Fibroblast of lung (primary cell): Measurements from ENCODE around the gene RETN. TPM values are rescaled to one million over a fixed set of nuclear protein-coding genes. Genes with fewer than 3 reads are reported as not detected.

Experiments
- DNase-seq, 2 donors: peaks; one replicate each; pipeline versions ENCODE4 v3.0.0 to v3.0.0-alpha.2; 2010; ENCODE audit warnings: low read depth in 2 of 2
- H2AFZ ChIP-seq: 2 replicates; pipeline ENCODE4 v1.5.1; 2012; ENCODE audit warnings: low read length, control low read depth, inconsistent platforms
- H3K27ac ChIP-seq: 2 replicates; pipeline ENCODE4 v1.5.1; 2011; ENCODE audit warnings: low read length, control low read depth; ENCODE audit not compliant: insufficient read depth
- H3K27me3 ChIP-seq: 2 replicates; pipeline ENCODE4 v1.5.1; 2011; ENCODE audit warnings: mild to moderate bottlenecking, low read length; ENCODE audit not compliant: control insufficient read depth, insufficient read depth
- H3K36me3 ChIP-seq: 2 replicates; pipeline ENCODE4 v1.5.1; 2011; ENCODE audit warnings: low read length; ENCODE audit not compliant: control insufficient read depth, insufficient read depth
- H3K4me1 ChIP-seq: 2 replicates; pipeline ENCODE4 v1.5.1; 2011; ENCODE audit warnings: low read length; ENCODE audit not compliant: control insufficient read depth, insufficient read depth; ENCODE audit errors: extremely low read depth
- H3K4me2 ChIP-seq: 2 replicates; pipeline ENCODE4 v1.5.1; 2011; ENCODE audit warnings: low read length, control low read depth; ENCODE audit not compliant: insufficient read depth; ENCODE audit errors: extremely low read depth
- H3K4me3 ChIP-seq, 4 experiments: fragments of 200-600 bp in 1 of 4; sonication (generic) in 1 of 4; replicated peaks in 1 of 4; 2 replicates each; pipeline ENCODE4 v1.5.1; 2011 to 2016; ENCODE audit warnings: low read length in 4 of 4, low read depth in 3 of 4, mild to moderate bottlenecking in 3 of 4, control low read depth in 2 of 4, inconsistent platforms in 1 of 4, mixed read lengths in 1 of 4; ENCODE audit not compliant: insufficient read depth in 1 of 4; ENCODE audit errors: control extremely low read depth in 1 of 4
- H3K79me2 ChIP-seq: 2 replicates; pipeline ENCODE4 v1.5.1; 2012; ENCODE audit warnings: mild to moderate bottlenecking, low read length, inconsistent platforms; ENCODE audit not compliant: control insufficient read depth, insufficient read depth
- H3K9ac ChIP-seq: 2 replicates; pipeline ENCODE4 v1.5.1; 2011; ENCODE audit warnings: mild to moderate bottlenecking, low read length, control low read depth; ENCODE audit not compliant: insufficient read depth
- H3K9me3 ChIP-seq: 2 replicates; pipeline ENCODE4 v1.5.1; 2012; ENCODE audit warnings: low read depth, low read length; ENCODE audit not compliant: control insufficient read depth, insufficient read depth
- H4K20me1 ChIP-seq: 2 replicates; pipeline ENCODE4 v1.5.1; 2011; ENCODE audit warnings: low read length; ENCODE audit not compliant: control insufficient read depth, insufficient read depth; ENCODE audit errors: extremely low read depth
- EZH2 ChIP-seq: IDR thresholded peaks from 2 replicates; pipeline ENCODE4 v1.5.1; 2012; ENCODE audit warnings: low read length, control low read depth, mild to moderate bottlenecking; ENCODE audit errors: missing control alignments
- polyA plus RNA-seq, 2 donors: library from polyadenylated mRNA; depleted of rRNA in 1 of 2; stranded (reverse) in 1 of 2; unstranded in 1 of 2; fragments of >200 nt; gene quantifications; 2 replicates each; pipeline ENCODE4 v1.2.1, GENCODE V29; 2011 to 2012; ENCODE audit warnings: missing spikeins in 1 of 2
- total RNA-seq: library from RNA; depleted of rRNA; stranded (reverse); fragments of >200 nt; gene quantifications from 2 replicates; pipeline ENCODE4 v1.2.1, GENCODE V29; 2014
- TF ChIP-seq, protein P1 (sequence below), 2 donors: IDR thresholded peaks in 1 of 2; conservative IDR thresholded peaks in 1 of 2; 1 replicate in 1 of 2; 2 replicates in 1 of 2; pipeline ENCODE4 v1.5.1; 2011 to 2012; ENCODE audit warnings: low read length in 2 of 2, control low read depth in 1 of 2, inconsistent platforms in 1 of 2, low read depth in 1 of 2, mild to moderate bottlenecking in 1 of 2

RETN gene
- total and polyA plus RNA-seq, 2 donors (not counting 1 experiment from before 2014, with no cell fraction given): not detected

DNA sequence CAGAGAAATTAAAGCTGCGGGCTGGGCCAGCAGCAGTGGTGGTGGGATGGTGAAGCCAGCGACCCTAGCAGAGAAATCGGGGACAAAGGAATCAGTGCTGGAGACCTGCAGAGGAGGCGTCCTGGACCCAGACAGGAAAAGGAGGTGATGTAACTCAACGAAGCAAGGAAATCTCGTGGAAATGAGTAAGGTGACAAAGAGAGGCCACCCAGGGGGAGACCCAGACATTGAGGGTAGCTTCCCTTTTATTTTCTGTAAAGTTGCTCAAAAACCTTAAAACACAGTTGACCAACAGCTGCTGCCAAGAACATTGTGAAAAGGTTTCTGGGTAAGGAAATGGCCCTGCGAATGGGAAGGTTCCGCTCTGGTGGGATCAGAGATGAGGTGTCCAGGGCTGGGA, 13.3 kb upstream of the RETN start:
- H4K20me1 ChIP-seq: no peaks in the 10 kb centered on the region
- no peak for DNase-seq
- no peak overlapping the region for H3K4me3 ChIP-seq
- H2AFZ ChIP-seq: no peak overlapping the region
- H3K27ac ChIP-seq: no peak overlapping the region
- H3K36me3 ChIP-seq: no peaks in the 10 kb centered on the region
- no peak overlapping the region for H3K4me2 ChIP-seq
- peaks cover 3% of the 10 kb centered on the region for H3K4me1 ChIP-seq
- no peaks in the 10 kb centered on the region for H3K27me3 ChIP-seq
- H3K9ac ChIP-seq: no peak overlapping the region
- no peak for TF ChIP-seq EZH2
- TF ChIP-seq, protein P1, sequence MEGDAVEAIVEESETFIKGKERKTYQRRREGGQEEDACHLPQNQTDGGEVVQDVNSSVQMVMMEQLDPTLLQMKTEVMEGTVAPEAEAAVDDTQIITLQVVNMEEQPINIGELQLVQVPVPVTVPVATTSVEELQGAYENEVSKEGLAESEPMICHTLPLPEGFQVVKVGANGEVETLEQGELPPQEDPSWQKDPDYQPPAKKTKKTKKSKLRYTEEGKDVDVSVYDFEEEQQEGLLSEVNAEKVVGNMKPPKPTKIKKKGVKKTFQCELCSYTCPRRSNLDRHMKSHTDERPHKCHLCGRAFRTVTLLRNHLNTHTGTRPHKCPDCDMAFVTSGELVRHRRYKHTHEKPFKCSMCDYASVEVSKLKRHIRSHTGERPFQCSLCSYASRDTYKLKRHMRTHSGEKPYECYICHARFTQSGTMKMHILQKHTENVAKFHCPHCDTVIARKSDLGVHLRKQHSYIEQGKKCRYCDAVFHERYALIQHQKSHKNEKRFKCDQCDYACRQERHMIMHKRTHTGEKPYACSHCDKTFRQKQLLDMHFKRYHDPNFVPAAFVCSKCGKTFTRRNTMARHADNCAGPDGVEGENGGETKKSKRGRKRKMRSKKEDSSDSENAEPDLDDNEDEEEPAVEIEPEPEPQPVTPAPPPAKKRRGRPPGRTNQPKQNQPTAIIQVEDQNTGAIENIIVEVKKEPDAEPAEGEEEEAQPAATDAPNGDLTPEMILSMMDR (conservative IDR thresholded peaks at IDR 0.05 in 1 of 2, IDR thresholded peaks at IDR 0.05 in 1 of 2; ENCODE audit: low read depth in 1 of 2, low read length in 2 of 2): no peak
- no peaks in the 10 kb centered on the region for H3K9me3 ChIP-seq
- no peaks in the 10 kb centered on the region for H3K79me2 ChIP-seq

DNA sequence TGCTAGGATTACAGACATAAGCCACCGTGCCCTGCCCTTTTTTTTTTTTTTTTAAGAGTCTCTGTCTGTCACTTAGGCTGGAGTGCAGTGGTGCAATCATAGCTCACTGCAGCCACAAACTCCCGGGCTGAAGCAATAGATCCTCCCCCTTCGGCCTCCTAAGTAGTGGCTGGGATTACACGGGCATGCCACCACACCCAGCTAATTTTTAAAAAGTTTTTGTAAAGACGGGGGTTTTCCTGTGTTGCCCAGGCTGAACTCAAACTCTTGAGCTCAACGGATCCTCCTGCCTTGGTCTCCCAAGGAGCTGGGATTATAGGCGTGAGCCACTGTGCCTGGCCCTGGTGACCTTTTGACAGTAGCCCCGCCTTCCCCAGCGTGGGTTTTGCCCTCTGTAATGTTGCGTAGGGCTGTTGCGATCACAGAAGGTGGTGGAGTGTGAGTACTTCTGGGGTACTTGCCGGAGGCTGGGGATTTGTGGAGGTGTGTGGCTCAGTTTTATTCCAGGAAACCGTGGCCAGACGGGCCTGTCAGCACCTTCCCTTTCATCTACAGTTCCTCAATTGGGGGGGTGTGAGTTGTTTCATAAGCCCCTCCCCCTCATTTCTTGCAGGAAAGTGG, 11.6 kb upstream of the RETN start:
- no peak for TF ChIP-seq EZH2
- TF ChIP-seq, protein P1 (conservative IDR thresholded peaks at IDR 0.05 in 1 of 2, IDR thresholded peaks at IDR 0.05 in 1 of 2; ENCODE audit: low read depth in 1 of 2, low read length in 2 of 2): no peak
- H3K9ac ChIP-seq: no peak overlapping the region
- peak in 1 of 2 donors; percentile 8 for DNase-seq

DNA sequence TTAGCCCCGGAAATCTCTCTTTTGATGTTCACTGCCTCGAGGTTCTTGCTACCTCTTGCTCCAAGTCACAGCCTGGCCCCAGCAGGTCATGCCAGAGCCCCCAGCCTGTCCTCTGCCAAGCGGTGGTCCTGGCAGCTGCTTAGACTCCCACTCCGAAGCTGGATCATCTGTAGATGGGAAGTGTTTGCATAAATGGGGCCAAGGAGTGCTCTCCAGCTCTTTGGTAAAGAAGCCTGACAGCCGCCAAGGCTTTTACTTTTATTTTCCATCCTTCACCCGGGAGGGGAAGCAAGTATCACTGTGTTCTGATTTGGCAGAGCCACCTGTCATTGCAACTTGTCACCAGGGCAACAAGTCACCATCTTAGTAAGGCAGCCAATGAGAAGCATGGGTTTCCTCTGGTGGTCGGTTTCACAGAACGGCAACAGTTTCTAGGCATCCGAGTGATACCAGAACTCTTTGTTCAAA, 10.6 kb upstream of the RETN start:
- Histone ChIP-seq H2AFZ (no peak overlapping the region), H3K27ac (no peak overlapping the region), H3K4me1 (no peaks in the 10 kb centered on the region), H3K36me3 (no peaks in the 10 kb centered on the region), H3K4me2 (no peak overlapping the region), H3K9me3 (no peaks in the 10 kb centered on the region), H3K9ac (no peak overlapping the region), H4K20me1 (no peaks in the 10 kb centered on the region), H3K79me2 (no peaks in the 10 kb centered on the region), H3K4me3 (no peak overlapping the region), H3K27me3 (no peaks in the 10 kb centered on the region)
- TF ChIP-seq, protein P1 (conservative IDR thresholded peaks at IDR 0.05 in 1 of 2, IDR thresholded peaks at IDR 0.05 in 1 of 2; ENCODE audit: low read depth in 1 of 2, low read length in 2 of 2): no peak
- TF ChIP-seq EZH2: no peak
- no peak for DNase-seq

More for the DNA sequence above, 11.6 kb upstream of the RETN start:
- no peaks in the 10 kb centered on the region for H3K9me3 ChIP-seq
- no peak overlapping the region for H3K4me2 ChIP-seq
- no peak overlapping the region for H3K27ac ChIP-seq
- no peaks in the 10 kb centered on the region for H3K36me3 ChIP-seq
- H3K4me3 ChIP-seq: no peak overlapping the region
- H4K20me1 ChIP-seq: no peaks in the 10 kb centered on the region
- no peak overlapping the region for H2AFZ ChIP-seq
- H3K27me3 ChIP-seq: no peaks in the 10 kb centered on the region
- H3K4me1 ChIP-seq: peaks cover 2% of the 10 kb centered on the region
- no peaks in the 10 kb centered on the region for H3K79me2 ChIP-seq
